ENCODE data around the gene GLRA1. TPM values are rescaled to one million over a fixed set of nuclear protein-coding genes. Genes with fewer than 3 reads are reported as not detected.
"Not testable (repeated sequence)": the region's sequence is repeated elsewhere in the genome, so short reads cannot be mapped to it uniquely, and the experiment has no call there.

The GLRA1 gene
- total RNA-seq, 1 experiment from 2014 or later, result not detected

DNA sequence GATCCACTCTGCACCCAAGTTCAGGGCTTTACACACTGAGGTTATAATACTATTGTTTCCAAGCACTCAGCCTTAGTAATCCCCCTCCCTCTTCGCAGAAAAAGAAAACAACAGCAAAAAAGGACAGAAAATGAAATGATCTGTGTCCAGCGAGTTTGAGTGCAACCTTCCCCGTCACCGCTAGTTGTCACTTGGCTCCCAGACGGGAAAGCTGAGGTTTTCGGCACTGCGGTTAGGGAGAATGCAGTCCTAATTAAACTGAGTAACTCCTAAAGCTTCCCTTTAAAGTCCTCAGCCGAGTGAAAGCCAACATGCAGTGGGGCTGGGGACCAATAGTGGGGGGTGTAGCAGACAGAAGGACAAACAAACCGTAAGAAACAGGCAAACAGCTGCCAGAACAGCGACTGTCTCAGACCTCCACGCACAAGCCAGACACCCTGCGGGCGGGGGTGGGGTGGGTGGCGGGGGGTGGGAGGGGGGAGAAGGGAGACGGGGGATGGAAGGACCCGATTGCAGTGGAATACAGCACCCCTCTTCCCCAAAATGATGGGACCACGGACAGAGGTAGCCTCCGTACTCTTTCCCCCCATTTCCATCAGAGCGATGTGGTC is 680 bp downstream of the GLRA1 start:
- in situ Hi-C loops (cut with HindIII; ENCODE audit: low sequenced_read_pairs), result no loop called here
- DNase-seq (ENCODE audit: low spot score), result peak; percentile 83

DNA sequence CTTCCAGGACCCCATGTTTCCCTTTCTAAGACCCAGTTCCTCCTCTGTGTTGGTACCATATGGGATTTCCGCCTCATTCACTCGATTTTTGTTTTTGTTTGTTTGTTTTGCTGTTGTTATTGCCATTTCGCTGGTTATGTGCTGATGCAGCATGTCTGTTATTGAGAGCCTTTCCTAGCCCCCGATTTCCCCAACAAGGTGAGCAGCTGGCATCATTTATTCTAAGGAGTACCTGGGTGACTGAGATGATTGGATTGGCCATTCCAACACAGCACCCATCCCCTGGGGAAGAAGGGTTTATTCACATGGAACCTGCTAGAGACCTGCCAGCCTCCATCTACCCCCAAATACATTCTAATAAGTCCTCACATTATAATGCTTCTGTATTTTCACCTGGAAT is 2.7 kb downstream of the GLRA1 start:
- DNase-seq (ENCODE audit: low spot score), result no peak
- in situ Hi-C loops (cut with HindIII; ENCODE audit: low sequenced_read_pairs), result no loop called here

DNA sequence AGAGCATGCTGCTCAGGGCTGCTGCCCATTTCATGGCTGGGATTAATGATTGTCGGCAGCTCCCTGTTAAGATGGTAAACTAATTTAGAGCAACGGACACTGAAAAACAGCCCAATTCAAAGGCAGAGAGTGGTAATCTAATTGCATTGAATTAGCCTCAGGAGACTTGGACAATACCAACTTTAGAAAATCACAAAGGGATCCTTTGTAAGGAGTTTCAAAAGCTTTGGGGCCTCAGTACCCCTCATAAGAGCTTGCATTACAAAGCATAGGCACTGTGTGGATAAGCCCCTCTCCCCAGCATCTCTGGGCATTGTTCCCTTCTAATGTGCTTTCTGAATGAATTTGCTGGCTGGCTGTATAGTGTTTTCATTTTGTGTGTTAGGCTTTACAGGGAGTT is 6.7 kb downstream of the GLRA1 start:
- in situ Hi-C loops (cut with HindIII; ENCODE audit: low sequenced_read_pairs), result no loop called here
- no peak for DNase-seq (ENCODE audit: low spot score)

DNA sequence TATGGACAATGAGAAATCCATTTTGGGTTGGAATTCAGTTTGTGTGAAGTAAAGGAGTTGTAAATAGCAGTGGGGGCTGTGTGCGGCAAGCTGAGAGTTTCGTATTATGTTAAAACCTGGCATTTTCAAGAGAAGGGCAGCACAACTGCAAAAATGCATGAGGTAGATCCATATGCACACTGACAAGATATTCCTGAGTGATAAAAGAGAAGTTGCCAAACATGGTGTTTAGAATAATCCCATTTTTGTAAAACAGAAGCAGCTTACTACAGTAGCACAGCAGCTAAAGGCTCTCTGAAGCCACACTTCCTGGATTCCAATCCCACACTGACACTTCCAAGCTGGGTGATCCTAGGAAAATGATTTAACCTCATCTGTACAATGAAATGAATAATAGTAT is 11.2 kb downstream of the GLRA1 start:
- in situ Hi-C loops (cut with HindIII; ENCODE audit: low sequenced_read_pairs), result no loop called here
- DNase-seq (ENCODE audit: low spot score), result no peak

DNA sequence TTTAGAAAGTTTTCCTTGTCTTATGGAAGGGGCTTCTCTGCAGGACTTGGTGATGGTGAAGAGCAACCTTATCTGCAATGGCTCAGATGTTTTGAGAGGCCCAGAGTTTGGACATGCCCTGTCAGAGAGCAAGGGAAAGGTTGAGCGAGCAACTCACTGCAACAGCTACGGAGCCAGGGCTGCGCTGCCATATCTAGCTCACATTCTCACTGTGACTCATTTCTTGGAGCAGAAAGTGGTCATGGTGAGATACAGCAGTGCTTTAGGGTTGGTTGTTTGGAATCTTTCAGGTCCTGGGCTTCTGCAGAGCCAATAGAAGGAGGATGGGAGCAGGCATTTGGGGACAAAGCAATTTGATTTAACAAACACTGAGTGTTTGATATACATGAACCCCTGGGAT is 12.3 kb downstream of the GLRA1 start:
- no peak for DNase-seq (ENCODE audit: low spot score)
- in situ Hi-C loops (cut with HindIII; ENCODE audit: low sequenced_read_pairs), result no loop called here

DNA sequence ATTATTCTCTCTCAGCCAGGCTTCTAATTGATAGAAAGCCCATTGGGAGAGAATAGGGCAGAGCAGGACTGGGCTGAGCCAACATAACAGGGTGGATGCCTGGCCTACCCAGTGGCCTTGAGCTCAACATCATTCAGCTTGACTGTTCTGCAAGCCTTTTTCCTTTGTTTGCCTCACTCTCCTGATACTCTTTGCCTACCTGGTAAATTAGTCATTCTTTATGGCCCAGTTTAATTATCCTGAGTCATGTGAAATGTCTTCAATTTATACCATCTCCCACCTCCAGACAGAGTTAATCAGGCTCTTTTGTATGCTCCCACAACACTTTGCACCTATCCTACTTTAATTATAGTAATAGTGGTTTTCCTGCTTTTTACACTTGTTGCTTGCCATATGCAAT is 13.6 kb downstream of the GLRA1 start:
- no peak for DNase-seq (ENCODE audit: low spot score)
- in situ Hi-C loops (cut with HindIII; ENCODE audit: low sequenced_read_pairs), result no loop called here

DNA sequence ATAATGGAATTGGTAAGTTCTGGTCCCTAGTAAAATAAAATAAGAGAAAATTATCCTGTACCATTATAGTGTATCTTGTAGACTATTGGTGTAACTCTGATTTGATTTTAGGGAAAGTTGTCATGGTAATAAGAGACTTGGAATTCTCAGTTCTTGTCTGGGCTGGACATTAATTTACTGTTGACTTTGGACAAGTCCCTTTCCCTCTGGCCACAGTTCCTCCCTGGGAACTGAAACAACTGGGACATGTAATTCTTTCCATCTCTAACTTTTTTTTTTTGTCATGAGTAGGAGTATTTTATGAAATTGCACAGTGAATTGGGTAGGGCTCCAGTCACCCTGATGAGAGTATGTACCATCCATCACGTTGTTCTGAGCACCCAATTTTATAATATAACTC is 15.0 kb downstream of the GLRA1 start:
- no peak for DNase-seq (ENCODE audit: low spot score)
- in situ Hi-C loops (cut with HindIII; ENCODE audit: low sequenced_read_pairs), result no loop called here

DNA sequence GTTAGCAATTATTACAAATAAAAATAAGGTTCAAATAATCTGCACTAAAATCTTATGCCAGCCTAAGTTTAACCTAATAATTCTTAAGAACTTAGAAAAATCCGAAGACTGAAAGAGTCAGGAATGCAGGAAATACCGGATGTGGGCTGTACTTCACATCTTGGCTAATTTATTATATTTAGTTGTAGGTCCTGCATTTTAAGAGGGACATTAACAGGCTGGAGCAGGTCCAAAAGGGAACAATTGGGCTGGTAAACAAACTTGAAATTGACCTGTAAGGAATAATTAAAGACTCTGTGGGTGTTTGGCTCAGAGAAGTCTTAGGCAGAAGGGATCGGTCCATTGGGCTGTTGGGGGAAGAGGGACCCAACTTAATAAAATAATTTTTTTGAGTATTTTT is 18.4 kb downstream of the GLRA1 start:
- DNase-seq (ENCODE audit: low spot score), result no peak
- in situ Hi-C loops (cut with HindIII; ENCODE audit: low sequenced_read_pairs), result no loop called here

DNA sequence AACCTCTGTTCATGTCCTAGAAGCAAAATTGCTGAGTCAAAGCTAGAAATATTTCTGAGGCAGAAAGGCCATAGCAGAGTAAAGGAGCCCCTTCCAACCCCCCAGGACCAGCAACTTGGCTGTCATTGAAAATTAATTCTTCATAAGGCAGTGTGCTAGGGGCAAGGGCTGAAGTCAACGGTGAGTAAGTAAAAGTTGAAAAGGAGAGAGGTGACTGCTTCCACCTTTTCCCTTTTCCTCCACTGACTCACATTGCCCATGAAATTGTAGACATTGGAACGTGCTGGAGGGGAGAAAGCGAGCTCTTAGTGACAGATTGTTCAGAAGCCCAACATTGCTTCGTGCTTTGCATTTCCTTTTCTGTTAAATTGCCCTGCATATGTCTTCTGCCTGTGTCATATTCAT is 19.1 kb downstream of the GLRA1 start:
- DNase-seq (ENCODE audit: low spot score), result no peak
- in situ Hi-C loops (cut with HindIII; ENCODE audit: low sequenced_read_pairs), result no loop called here

DNA sequence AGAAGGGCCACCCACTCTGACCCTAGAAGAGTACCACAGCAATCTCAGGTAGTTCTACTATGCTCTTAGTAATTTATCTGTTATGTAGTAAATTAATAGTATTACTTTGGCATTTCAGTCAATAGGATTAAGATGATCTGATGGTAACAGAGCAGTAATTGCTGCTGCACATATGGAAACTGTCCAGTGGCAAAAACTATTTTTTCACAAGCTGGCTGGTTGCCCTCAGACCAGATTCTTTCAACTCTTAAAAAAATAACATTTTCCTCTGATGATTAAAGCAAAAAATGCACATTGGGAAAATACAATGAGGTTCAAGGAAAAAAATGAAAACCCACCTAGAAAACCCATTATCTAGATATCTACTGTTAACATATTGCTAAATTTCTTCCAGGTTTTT is 19.7 kb downstream of the GLRA1 start:
- no peak for DNase-seq (ENCODE audit: low spot score)
- in situ Hi-C loops (cut with HindIII; ENCODE audit: low sequenced_read_pairs), result no loop called here

DNA sequence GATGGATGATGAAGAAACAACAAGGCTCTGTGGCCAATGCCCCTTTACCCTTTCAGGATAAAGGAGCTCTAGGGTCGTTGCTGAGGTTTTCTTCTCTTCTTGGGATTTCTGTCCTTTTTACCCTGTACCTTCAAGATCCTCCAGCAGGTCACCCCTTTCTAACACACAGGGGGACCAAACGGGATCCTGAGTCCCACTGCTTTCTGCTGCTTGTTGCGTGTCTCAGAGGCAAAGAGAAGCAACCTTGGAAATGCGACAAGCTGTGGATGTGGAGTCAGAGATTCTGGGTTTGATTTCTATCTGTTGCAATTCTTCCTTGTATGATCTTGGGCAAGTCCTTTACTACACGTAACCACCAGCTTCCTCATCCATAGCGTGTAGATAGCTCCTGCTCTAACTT is 20.5 kb downstream of the GLRA1 start:
- in situ Hi-C loops (cut with HindIII; ENCODE audit: low sequenced_read_pairs), result no loop called here
- no peak for DNase-seq (ENCODE audit: low spot score)

DNA sequence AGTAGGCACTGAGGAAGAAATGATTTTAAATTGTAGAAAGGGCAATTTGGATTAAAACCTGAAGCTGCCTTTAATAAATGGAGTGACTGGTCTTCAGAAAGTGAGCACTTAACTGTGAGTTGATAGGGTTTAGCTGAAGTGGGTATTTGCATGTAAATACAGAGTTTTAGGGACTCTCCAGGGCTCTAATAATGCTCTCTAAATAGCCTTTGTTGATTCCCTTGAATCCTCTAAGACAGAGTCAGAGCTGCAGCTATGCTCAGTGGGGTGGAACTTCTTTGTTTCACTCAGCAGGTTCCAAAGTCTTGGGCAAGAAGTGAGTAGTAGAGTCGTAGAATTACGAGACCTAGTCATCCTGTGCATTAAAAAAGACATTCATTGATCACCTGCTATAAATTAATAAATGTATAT is 21.4 kb downstream of the GLRA1 start:
- DNase-seq (ENCODE audit: low spot score), result no peak
- in situ Hi-C loops (cut with HindIII; ENCODE audit: low sequenced_read_pairs), result no loop called here

DNA sequence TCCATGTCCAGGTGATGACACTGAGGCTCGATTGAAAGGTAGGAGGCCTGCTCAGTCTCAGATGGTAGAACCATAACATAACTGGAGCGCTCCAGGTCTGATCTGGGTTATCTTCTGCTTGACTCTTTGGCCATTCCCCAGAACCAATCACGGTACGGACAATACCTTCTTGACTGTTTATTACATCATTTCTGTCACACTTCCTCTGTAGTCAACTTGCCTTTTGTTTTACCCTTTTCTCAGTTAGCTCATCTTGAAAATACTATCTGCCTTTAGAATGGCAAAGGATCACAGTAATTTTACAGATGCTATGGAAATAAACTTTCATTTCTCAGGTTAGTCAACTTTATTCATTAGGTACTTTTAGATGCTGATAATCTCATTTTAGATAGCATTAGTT is 22.4 kb downstream of the GLRA1 start:
- no peak for DNase-seq (ENCODE audit: low spot score)
- in situ Hi-C loops (cut with HindIII; ENCODE audit: low sequenced_read_pairs), result no loop called here

DNA sequence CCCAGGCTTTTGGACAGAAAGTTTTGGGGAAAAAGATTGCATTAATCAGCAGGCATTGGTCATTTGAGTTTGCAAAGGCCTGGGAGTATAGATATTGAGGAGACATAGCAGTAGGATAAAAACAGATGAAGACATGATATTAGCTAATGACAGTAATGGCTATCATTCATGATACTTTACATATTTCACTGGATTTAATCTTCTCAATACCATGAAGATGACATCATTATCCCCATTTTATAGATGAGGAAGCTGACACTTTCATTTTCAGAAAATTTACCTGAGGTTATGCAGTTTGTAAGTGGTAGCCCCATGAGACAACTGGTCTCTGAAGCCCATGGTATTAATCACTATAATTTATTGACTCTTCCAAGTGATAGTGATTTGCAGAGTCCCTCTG is 23.0 kb downstream of the GLRA1 start:
- DNase-seq (ENCODE audit: low spot score), result no peak
- in situ Hi-C loops (cut with HindIII; ENCODE audit: low sequenced_read_pairs), result no loop called here

DNA sequence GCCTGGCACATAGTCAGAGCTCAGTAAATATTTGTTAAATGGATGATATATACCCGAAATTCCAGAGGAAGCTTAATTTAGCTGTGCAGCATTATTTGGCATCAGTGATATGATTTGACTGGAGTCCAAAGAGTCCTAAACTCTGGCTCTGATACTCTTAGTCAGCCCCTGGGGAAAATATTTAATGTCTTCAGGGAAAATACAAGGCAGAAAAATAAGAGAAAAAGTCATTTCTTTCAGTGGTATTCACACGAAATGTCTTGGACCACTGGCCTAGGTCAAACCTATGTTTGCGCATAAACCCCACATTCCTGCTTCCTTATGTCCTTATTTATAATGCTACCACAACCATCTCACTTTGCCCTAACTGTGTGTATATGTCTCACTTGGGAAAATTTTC is 23.8 kb downstream of the GLRA1 start:
- DNase-seq (ENCODE audit: low spot score), result no peak
- in situ Hi-C loops (cut with HindIII; ENCODE audit: low sequenced_read_pairs), result no loop called here

DNA sequence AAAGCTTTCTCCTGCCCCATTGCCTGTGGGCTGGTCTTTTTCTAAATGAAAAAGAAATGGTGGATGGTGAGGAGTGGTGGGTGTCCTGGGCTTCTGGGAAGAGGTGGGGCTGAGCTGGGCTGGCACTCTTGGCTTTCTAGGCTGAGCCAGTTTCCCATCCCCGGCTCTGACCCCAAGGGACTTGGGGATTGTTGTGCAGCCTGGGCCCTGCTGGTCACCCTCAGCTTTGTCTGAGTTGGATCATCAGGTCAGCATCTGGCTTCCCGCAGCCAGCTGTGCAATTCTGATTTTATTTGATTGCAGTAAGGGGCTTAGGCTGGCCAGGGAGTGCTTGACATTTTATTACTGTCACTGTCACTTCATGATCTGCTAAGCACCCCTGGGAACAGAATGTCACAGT is 25.3 kb downstream of the GLRA1 start:
- no peak for DNase-seq (ENCODE audit: low spot score)
- in situ Hi-C loops (cut with HindIII; ENCODE audit: low sequenced_read_pairs), result no loop called here

DNA sequence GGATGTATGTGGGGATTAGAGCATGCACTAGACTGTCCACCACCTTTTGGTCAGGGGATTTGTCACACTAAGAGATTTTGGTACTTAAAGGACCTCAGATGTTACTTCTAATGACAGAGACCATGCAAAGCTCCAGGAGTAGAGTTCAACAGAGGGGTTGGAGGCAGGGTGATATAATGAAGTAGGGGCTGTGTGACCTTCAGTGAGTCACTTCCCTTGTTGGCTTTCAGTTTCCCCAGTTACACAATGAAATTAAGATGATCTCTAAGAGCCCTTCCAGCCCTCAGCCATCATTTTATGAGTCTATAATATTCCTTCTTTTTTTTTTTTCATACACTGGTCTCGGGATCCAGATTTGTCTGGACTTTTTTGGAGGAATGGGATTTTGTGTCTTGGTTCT is 26.8 kb downstream of the GLRA1 start:
- in situ Hi-C loops (cut with HindIII; ENCODE audit: low sequenced_read_pairs), result no loop called here
- DNase-seq (ENCODE audit: low spot score), result no peak

DNA sequence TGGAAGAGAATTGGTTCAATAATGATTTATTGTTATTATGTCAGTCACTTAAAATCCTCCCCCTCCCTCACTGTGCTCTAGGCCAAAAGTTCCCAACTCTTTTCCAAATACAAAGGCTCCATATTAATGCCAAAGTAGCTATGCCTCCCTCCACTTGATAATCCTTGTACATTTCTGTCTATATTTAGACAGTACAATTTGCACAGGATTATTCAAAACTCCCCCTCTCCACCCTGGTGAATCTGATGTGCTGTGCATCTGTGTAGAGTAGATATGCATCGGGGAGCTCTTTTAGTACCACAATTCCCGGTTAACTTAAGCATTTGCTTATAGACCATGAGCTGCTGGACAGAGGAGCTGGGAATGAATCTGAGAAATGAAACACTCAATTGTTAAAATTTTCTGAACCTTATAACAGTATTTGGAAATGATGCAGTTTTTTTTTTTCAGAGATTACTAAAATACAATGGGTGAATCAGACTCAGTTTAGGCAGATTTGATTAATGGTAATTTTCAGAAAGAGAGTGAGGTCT is 27.6 kb downstream of the GLRA1 start:
- no peak for DNase-seq (ENCODE audit: low spot score)
- in situ Hi-C loops (cut with HindIII; ENCODE audit: low sequenced_read_pairs), result no loop called here

DNA sequence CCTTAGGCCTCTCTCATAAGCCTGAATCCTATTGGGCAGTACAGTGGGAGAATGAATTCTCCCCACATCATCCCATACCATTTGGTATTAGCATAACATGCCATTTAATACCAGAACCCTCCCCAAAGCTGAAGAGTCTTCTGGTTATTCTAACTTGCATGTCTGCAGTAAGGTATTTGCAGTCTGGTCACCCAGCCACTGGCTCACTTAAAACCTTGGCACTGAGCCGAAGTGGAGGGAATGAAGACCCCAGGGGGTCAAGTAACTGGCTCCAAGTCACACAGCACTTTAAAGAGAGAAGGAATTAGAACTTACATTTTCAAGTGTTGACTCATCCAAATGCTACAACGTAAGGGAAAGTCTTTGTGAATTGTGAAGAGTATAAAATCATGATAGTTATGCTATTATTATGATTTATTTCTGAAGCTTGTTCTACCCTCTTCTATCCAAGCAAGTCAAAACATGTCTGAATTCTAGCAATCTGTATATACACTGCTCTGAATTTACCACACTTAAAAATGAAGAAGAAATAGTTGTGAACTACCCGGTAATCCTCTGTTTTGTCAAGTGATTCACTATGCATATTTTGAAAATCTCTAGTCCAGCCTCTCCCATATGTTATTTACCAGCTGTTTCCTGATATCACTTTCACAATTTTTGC is 28.5 kb downstream of the GLRA1 start:
- in situ Hi-C loops (cut with HindIII; ENCODE audit: low sequenced_read_pairs), result no loop called here
- no peak for DNase-seq (ENCODE audit: low spot score)

DNA sequence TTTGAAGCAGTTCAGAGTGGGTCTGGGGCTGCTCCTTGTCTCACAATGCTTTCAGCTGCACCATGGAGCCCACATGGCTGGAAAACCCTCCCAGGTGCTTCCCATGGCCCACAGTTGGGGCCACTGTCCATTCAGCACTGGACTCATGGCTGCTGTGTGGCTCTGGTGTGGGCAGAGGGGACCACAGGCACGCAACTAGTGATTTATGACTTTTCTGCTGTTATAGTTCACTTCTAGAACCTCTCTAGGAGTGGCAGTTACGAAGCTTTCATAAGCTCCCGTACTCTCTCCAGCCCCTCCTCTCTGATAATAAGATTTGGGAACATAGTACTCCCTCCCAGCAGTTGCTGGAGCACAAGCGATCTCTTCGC is 29.0 kb downstream of the GLRA1 start:
- in situ Hi-C loops (cut with HindIII; ENCODE audit: low sequenced_read_pairs), result no loop called here

DNA sequence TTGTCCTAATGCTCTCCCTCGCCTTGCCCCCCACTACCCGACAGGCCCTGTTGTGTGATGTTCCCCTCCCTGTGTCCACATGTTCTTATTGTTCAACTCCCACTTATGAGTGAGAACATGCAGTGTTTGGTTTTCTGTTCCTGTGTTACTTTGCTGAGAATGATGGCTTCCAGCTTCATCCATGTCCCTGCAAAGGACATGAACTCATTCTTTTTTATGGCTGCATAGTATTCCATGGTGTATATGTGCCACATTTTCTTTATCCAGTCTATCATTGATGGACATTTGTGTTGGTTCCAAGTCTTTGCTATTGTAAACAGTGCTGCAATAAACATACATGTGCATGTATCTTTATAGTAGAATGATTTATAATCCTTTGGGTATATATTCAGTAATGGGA is 31.2 kb downstream of the GLRA1 start:
- in situ Hi-C loops (cut with HindIII; ENCODE audit: low sequenced_read_pairs), result not testable (repeated sequence)

More for the DNA sequence above, 29.0 kb downstream of the GLRA1 start:
- no peak for DNase-seq (ENCODE audit: low spot score)

More for the DNA sequence above, 31.2 kb downstream of the GLRA1 start:
- not testable (repeated sequence) for DNase-seq (ENCODE audit: low spot score)
